Spleen (tissue), 7 donors: ENCODE data around the gene PXK.

ENCODE experiments used
- POLR2A ChIP-seq, 3 donors: fragments of 450-650 bp; IDR thresholded peaks; one replicate each; pipeline ENCODE4 v1.5.1; 2017; ENCODE audit warnings: antibody characterized with exemption in 3 of 3, mild to moderate bottlenecking in 1 of 3
- POLR2AphosphoS5 ChIP-seq, 3 donors: sonication (generic); formaldehyde crosslinking; IDR thresholded peaks; one replicate each; pipeline ENCODE4 v1.5.1; 2017; ENCODE audit warnings: antibody characterized with exemption in 3 of 3
- TF ChIP-seq, protein P1 (sequence below), 11 experiments: fragments of 200-600 bp in 7 of 11; fragments of 450-650 bp in 4 of 11; sonication (generic) in 4 of 11; IDR thresholded peaks in 8 of 11; conservative IDR thresholded peaks in 3 of 11; 1 replicate in 7 of 11; 2 replicates in 4 of 11; pipeline versions ENCODE4 v1.4.0 to v1.8.0; 2016 to 2021; ENCODE audit warnings: antibody characterized with exemption in 11 of 11, inconsistent platforms in 4 of 11, mild to moderate bottlenecking in 1 of 11
- donor health status: DM: no; HTN: no; CAD: no; lungs with moderate emphysema.
- donor health status: DM: no; HTN: no; CAD: no.
- donor health status: DM: no; HTN: no; CAD: no.

DNA sequence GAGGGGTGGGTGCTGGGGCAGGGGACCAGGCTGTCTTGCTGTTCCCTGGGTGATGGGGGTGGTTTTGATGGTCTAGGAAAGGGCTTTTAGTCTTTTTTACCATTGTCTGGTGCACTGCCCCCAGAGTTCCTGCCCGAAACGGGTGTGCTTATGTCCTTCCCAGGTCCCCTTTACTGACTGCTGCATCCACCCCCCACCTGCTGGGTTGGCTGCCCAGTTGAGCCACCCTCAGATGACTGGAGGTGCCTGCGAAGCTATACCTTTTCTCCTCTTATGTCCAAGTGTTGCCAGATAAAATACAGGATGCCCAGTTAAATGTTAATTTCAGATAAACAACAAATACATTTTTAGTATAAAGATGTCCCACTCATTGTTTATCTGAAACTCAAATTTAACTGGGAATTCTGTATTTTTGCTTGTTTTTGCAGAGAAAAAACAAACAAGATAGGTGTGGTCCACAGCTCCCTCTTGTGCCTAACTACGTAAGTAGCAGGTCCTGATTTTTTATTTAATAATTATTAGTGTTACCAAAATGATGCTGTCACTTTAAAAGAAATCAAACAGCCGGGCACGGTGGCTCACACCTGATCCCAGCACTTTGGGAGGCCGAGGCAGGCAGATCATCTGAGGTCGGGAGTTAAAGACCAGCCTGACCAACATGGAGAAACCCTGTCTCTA, 32.7 kb upstream of the PXK start:
- TF ChIP-seq, protein P1, sequence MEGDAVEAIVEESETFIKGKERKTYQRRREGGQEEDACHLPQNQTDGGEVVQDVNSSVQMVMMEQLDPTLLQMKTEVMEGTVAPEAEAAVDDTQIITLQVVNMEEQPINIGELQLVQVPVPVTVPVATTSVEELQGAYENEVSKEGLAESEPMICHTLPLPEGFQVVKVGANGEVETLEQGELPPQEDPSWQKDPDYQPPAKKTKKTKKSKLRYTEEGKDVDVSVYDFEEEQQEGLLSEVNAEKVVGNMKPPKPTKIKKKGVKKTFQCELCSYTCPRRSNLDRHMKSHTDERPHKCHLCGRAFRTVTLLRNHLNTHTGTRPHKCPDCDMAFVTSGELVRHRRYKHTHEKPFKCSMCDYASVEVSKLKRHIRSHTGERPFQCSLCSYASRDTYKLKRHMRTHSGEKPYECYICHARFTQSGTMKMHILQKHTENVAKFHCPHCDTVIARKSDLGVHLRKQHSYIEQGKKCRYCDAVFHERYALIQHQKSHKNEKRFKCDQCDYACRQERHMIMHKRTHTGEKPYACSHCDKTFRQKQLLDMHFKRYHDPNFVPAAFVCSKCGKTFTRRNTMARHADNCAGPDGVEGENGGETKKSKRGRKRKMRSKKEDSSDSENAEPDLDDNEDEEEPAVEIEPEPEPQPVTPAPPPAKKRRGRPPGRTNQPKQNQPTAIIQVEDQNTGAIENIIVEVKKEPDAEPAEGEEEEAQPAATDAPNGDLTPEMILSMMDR (IDR thresholded peaks at IDR 0.05 in 8 of 11, conservative IDR thresholded peaks at IDR 0.05 in 3 of 11): peak in 10 of 11 experiments; percentile 30 to 64 (median 44)
- TF ChIP-seq POLR2AphosphoS5 (IDR thresholded peaks at IDR 0.05): peak in 1 of 3 donors; percentile 13
- TF ChIP-seq POLR2A (IDR thresholded peaks at IDR 0.05): no peak
